HS-27A (cell line): ENCODE data around the gene GREB1.

ENCODE experiments used
- DNase-seq: peaks from one replicate; pipeline ENCODE4 v3.0.0-alpha.2; 2012; ENCODE audit warnings: low read depth, missing footprints

The GREB1 gene

GRCh38 chr2:11508279-11508678, 25.6 kb upstream of the GREB1 start:
- no peak for DNase-seq

DNA sequence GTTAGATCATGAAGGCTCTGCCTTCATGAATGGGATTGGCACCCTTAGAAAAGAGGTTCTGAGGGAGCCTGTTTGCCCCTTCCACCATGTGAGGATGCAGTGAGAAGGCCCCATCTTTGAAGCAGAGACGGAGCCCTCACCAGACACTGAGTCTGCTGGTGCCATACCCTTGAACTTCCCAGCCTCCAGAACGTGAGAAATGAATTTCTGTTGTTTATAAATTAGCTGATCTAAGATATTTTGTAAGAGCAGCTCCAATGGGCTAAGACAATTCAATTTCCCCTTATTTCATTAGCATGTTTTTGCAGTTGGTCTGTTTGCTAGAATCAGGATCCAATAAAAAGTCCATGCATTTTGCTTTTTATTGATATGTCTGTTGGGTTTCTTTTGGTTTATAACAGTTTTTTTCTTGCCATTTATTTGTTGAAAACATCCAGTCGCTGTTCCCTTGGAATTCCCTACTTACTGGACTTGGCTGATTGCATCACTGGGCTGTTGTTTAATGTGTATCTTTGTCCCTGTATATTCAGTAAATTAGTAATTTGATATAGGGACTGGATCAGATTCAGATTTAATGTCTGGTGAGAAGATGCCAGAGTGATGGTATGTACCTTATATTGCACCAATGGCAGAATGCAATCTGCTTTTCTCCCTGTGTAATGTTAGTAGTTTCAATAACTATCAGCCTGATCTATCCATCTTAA, 24.0 kb upstream of the GREB1 start:
- no peak for DNase-seq

GRCh38 chr2:11512431-11512830, 21.4 kb upstream of the GREB1 start:
- DNase-seq = no peak

GRCh38 chr2:11513319-11513718, 20.5 kb upstream of the GREB1 start:
- DNase-seq = no peak

GRCh38 chr2:11514081-11514730, 19.6 kb upstream of the GREB1 start:
- DNase-seq = no peak

- DNase-seq = no peak
These were observed 18.9 kb upstream of the GREB1 start for GRCh38 chr2:11514904-11515303.

DNA sequence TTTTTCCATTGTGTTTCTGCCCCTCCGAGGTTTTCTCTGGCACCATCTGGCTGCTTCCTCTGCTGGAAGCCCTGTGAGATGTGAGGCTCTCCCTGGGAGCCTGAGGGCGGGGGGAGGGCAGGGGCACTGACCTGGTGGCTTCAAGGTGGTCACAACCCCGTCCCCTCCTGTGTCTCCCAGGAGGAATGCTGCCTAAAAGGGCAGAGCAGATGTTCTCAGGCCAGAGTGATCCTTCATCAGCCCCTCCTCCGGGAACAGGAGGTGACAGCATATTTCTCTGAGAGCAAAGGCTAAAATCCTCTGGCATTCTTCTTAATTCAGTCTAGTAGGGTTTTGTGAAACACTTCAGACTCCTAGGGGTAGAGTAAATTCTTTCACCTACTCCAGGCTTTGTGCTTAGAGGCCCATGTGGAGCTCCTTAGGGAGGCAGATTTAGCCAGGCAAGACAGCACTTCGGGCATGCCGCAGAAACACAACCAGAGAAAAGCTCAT, 18.3 kb upstream of the GREB1 start:
- no peak for DNase-seq

DNA sequence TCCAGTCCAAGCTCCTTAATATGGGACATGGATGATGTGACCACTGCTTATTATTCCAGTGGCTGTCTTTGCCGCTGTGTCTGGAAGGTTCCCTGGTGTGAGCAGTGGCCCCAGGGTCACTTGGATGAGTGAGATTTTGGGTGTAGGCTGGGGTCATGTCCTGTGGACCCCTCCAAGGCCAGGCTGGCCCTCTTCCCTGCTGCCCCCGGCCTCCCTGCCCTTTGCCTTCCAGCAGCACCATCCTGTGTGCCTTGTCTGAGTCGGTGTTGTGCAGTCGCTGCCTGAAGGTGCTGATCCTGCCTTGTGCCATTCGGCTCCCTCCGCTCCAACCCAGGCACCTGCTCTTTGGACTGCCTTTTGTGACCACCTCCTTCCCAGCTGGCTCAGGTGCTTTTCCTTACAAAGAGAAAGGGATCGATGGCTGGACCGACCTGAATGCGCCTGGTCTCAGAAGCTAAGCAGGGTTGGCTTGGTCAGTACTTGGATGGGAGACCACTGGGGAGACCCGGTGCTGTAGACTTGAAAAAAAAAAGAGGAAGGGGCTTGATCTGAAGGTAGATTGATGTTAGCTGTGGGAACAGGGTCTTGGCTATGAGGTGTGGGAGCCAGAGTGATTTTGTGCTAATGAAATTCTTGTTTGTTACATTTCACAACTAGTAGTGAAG, 16.7 kb upstream of the GREB1 start:
- no peak for DNase-seq

DNA sequence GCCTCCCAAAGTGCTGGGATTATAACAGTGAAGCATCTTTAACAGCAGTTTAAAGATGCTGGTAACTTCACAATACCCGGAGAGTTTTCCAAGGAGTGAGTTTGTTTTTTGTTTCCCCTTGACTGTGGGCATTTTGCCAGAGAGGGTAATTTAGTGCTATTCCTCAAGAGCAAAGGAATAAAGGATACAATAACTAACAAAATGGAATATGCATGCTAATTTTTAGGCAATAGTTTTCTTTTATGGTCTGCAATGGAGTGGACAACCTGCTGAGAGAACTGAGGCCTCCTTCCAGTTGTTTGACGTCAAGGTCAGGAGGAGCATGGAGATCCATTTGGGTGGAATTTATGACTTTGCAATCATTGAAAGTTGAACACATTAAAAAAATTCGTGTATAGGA, 15.9 kb upstream of the GREB1 start:
- no peak for DNase-seq

DNA sequence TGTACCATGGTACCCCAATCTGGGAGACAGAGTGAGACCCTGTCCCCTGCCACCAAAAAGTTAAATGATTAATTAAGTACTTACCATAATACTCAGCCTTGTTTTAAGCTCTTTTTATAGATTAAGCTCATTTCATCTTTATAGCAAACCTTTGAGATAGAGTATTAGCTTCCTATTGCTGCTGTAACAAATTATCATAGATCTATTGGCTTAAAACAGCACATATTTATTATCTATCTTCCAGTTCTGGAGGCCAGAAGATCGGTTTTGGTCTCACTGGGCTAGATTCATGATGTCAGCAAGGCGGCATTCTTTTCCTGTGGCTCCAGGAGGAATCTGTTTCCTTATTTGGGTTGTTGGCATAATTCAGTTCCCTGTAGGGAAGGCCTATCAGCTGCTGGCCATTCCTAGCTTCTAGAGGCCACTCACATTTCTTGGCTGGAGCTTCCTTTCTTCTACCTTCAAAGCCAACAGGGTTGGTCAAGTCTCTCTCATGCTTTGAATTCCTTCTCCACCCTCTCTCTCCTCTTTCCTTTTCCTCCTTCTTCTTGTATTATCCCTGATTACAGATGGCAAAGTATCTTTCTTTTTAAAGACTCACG, 13.7 kb upstream of the GREB1 start:
- DNase-seq = no peak

GRCh38 chr2:11521775-11522174, 12.1 kb upstream of the GREB1 start:
- no peak for DNase-seq

GRCh38 chr2:11524470-11524869, 9.4 kb upstream of the GREB1 start:
- DNase-seq = no peak

GRCh38 chr2:11525762-11526161, 8.1 kb upstream of the GREB1 start:
- DNase-seq = no peak

DNA sequence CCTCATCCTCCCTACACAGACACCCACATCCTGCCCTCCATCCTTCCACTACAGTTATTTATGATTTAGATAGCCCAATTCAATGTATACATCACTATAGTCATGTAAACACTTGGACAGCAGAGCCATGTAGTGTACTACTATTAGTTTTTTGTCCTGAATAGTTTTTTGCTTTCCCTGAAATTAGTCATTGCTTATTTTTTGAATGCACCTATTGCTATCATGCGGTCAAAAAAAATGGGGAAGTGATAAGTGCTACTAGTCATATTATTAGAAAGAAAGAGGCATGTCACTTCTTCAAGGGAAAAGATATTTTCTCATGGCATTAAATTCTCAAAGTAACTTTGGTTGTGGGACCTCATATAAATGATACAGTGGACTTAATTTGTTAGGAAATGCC, 6.8 kb upstream of the GREB1 start:
- DNase-seq = no peak

DNA sequence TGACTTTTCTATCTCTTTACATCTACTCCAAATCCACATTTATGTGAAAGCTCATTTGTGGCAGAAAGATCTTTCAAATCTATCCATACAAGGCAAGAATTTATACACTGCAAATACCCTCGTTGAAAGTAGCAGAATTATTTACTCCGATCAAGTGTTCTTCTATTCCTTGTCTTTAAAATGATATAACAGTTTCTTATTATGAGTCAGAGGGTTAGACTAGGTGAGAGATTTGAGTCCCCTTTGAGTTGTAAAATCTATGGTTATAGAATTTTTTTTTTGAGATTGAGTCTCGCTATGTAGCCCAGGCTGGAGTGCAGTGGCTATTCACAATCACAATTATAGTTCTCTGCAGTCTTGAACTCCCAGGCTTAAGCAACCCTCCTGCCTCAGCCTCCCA, 5.6 kb upstream of the GREB1 start:
- no peak for DNase-seq

GRCh38 chr2:11530864-11531465, 2.9 kb upstream of the GREB1 start:
- DNase-seq = no peak

GRCh38 chr2:11532416-11533055, 1.3 kb upstream of the GREB1 start:
- DNase-seq = no peak

DNA sequence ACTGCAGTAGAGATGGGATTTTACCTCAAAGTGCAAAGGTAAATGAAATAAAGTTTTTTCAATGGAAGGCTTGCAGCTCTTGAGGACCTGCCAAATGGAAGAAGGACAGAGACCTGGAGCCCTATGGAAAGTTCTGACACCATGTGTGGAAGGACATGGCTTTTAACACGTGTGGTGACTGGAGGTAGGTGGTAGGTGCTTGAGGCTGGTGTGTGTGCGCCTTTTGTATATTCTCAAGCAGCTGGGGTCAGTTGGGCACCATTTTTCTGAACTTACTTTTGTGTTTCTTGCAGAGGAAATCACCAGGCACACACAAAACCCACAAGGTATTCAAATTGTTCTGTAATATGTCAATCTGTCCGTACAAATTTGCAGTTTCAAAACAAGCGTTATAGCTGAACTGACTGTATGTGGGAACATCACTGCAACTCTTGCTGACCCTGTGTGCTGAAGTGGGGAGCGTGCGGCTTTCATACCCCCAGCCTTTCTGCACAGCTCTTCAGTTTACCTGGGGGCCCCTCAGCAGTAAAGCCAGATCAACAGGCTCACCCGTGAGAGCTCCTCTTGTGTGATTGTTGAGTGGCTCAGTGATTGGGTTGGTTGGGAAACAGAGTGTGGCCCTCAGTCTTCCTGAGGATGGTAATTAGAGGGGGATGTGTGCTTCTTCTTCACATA, 363 bp downstream of the GREB1 start:
- DNase-seq = no peak

- DNase-seq = no peak
These were observed 1.1 kb downstream of the GREB1 start for GRCh38 chr2:11534746-11535484.

- no peak for DNase-seq
These were observed 2.1 kb downstream of the GREB1 start for GRCh38 chr2:11535899-11536344.

DNA sequence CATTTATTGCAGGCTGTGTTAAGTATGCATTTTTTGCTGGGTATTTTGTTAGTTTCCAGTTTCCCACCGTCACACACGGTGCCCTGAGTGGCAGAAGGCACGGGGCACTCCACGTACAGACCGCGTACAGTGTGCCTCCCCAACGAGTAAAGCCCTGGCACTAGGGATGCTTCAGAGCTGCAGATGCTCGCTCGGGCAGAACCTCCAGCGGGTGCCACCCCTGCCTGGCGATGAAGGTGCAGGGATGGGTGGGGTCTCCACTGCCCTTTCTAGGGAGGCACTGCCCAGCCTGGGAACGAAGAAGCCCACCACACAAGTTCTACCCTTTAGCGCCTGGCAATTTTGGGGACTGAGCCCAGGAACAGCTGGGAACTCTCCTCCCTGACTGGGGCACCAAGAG, 4.1 kb downstream of the GREB1 start:
- DNase-seq = no peak
